PC-9 (cell line): Measurements from ENCODE around the gene KAT6B.

Experiments
- CTCF ChIP-seq: fragments of 200-600 bp; sonication (generic); conservative IDR thresholded peaks from 2 replicates; pipeline ENCODE4 v1.6.1; 2017; ENCODE audit warnings: mixed run types, antibody characterized with exemption, mild to moderate bottlenecking, moderate library complexity
- EZH2 ChIP-seq: fragments of 200-600 bp; sonication (generic); IDR thresholded peaks from 2 replicates; pipeline ENCODE4 v1.8.0; 2017; ENCODE audit warnings: antibody characterized with exemption, low read depth

GRCh38 chr10:74854610-74855009 is 28.2 kb downstream of the KAT6B start:
- TF ChIP-seq CTCF (no peak), EZH2 (no peak)
